AG09319 (cell line): ENCODE measurements around the gene ZNF383.
"Not testable (repeated sequence)": the region's sequence is repeated elsewhere in the genome, so short reads cannot be mapped to it uniquely, and the experiment has no call there.

ENCODE experiments used
- DNase-seq: peaks from one replicate; pipeline ENCODE4 v3.0.0-alpha.2; 2010; ENCODE audit warnings: low read depth; ENCODE audit errors: extremely low read depth
- CTCF ChIP-seq: IDR thresholded peaks from 2 replicates; pipeline ENCODE4 v1.5.1; 2011; ENCODE audit warnings: low read depth, mild to moderate bottlenecking, inconsistent platforms, low read length, moderate library complexity

The ZNF383 gene

GRCh38 chr19:37220383-37220782 lies 2.4 kb downstream of the ZNF383 start:
- TF ChIP-seq CTCF: no peak
- DNase-seq: no peak

- DNase-seq: no peak
- TF ChIP-seq CTCF: no peak
These were observed 3.1 kb downstream of the ZNF383 start for GRCh38 chr19:37221136-37221535.

GRCh38 chr19:37226248-37226647 lies 8.2 kb downstream of the ZNF383 start:
- no peak for TF ChIP-seq CTCF
- DNase-seq: no peak

GRCh38 chr19:37227996-37228395 lies 10.0 kb downstream of the ZNF383 start:
- no peak for DNase-seq
- peak; percentile 28 for TF ChIP-seq CTCF

GRCh38 chr19:37243206-37243632 lies 25.2 kb downstream of the ZNF383 start:
- no peak for TF ChIP-seq CTCF
- no peak for DNase-seq

GRCh38 chr19:37251308-37252229 lies 33.6 kb downstream of the ZNF383 start:
- peak; percentile 89 for DNase-seq
- TF ChIP-seq CTCF: no peak

- DNase-seq: not testable (repeated sequence)
These were observed 45.0 kb downstream of the ZNF383 start for GRCh38 chr19:37263028-37263427.

GRCh38 chr19:37267005-37267404 lies 49.0 kb downstream of the ZNF383 start:
- not testable (repeated sequence) for DNase-seq

GRCh38 chr19:37267755-37268154 lies 49.7 kb downstream of the ZNF383 start:
- not testable (repeated sequence) for DNase-seq

GRCh38 chr19:37280656-37281055 lies 62.6 kb downstream of the ZNF383 start:
- not testable (repeated sequence) for DNase-seq

GRCh38 chr19:37284020-37284419 lies 66.0 kb downstream of the ZNF383 start:
- DNase-seq: not testable (repeated sequence)

GRCh38 chr19:37289229-37289628 lies 71.2 kb downstream of the ZNF383 start:
- DNase-seq: not testable (repeated sequence)
